WERI-Rb-1 (cell line): ENCODE results near the gene PCGF6.

ENCODE experiments used
- DNase-seq: peaks from one replicate; pipeline ENCODE4 v3.0.0-alpha.2; 2020
- H3K27ac ChIP-seq: fragments of 250-450 bp; sonication (Bioruptor Pico); 2 replicates; pipeline ENCODE4 v1.5.1; 2020; ENCODE audit warnings: mild to moderate bottlenecking, moderate library complexity
- H3K27me3 ChIP-seq: fragments of 250-450 bp; sonication (Bioruptor Pico); 2 replicates; pipeline ENCODE4 v1.5.1; 2021; ENCODE audit warnings: mild to moderate bottlenecking, low read depth, moderate library complexity; ENCODE audit not compliant: insufficient read depth, severe bottlenecking
- H3K36me3 ChIP-seq: fragments of 250-450 bp; sonication (Bioruptor Pico); 2 replicates; pipeline ENCODE4 v1.5.1; 2020; ENCODE audit warnings: mild to moderate bottlenecking, moderate library complexity
- H3K4me3 ChIP-seq: 2 replicates; pipeline ENCODE4 v1.5.1; 2011; ENCODE audit warnings: low read depth, mild to moderate bottlenecking, control low read depth, low read length
- H3K9me3 ChIP-seq: fragments of 250-450 bp; sonication (Bioruptor Pico); 2 replicates; pipeline ENCODE4 v1.5.1; 2021; ENCODE audit warnings: mild to moderate bottlenecking, moderate library complexity; ENCODE audit not compliant: severe bottlenecking
- TF ChIP-seq, protein P1 (sequence below): IDR thresholded peaks from 2 replicates; pipeline ENCODE4 v1.5.1; 2011; ENCODE audit warnings: low read depth, mild to moderate bottlenecking, control low read depth, inconsistent platforms, low read length

The PCGF6 gene, protein sequence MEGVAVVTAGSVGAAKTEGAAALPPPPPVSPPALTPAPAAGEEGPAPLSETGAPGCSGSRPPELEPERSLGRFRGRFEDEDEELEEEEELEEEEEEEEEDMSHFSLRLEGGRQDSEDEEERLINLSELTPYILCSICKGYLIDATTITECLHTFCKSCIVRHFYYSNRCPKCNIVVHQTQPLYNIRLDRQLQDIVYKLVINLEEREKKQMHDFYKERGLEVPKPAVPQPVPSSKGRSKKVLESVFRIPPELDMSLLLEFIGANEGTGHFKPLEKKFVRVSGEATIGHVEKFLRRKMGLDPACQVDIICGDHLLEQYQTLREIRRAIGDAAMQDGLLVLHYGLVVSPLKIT

GRCh38 chr10:103350517-103351260 is at the start of gene PCGF6:
Gene PCGF6 (minus strand): TSS chr10:103351140. CDS start chr10:103351066, 74 bp downstream.
- no peaks in the 10 kb centered on the region for H3K9me3 ChIP-seq
- H3K4me3 ChIP-seq, result peak within 1 kb of the TSS; percentile 93
- H3K36me3 ChIP-seq, result peaks cover 34% of the 10 kb centered on the region
- H3K27me3 ChIP-seq, result no peaks in the 10 kb centered on the region
- peak; percentile 90 for DNase-seq
- TF ChIP-seq, protein P1, sequence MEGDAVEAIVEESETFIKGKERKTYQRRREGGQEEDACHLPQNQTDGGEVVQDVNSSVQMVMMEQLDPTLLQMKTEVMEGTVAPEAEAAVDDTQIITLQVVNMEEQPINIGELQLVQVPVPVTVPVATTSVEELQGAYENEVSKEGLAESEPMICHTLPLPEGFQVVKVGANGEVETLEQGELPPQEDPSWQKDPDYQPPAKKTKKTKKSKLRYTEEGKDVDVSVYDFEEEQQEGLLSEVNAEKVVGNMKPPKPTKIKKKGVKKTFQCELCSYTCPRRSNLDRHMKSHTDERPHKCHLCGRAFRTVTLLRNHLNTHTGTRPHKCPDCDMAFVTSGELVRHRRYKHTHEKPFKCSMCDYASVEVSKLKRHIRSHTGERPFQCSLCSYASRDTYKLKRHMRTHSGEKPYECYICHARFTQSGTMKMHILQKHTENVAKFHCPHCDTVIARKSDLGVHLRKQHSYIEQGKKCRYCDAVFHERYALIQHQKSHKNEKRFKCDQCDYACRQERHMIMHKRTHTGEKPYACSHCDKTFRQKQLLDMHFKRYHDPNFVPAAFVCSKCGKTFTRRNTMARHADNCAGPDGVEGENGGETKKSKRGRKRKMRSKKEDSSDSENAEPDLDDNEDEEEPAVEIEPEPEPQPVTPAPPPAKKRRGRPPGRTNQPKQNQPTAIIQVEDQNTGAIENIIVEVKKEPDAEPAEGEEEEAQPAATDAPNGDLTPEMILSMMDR, result 0 out of 2 replicates have a peak, but pooled peaks have one; percentile 5
- peak within 1 kb of the TSS; percentile 92 for H3K27ac ChIP-seq

- peaks cover 53% of the 10 kb centered on the region for H3K36me3 ChIP-seq
- H3K4me3 ChIP-seq, result peak overlapping the region; percentile 90
- H3K27ac ChIP-seq, result peak overlapping the region; percentile 72
- H3K9me3 ChIP-seq, result no peaks in the 10 kb centered on the region
- TF ChIP-seq, protein P1, result no peak
- H3K27me3 ChIP-seq, result no peaks in the 10 kb centered on the region
- no peak for DNase-seq
These were observed 46.4 kb upstream of the PCGF6 start for GRCh38 chr10:103397191-103397825.

GRCh38 chr10:103396789-103397087 is 45.8 kb upstream of the PCGF6 start:
- no peaks in the 10 kb centered on the region for H3K9me3 ChIP-seq
- peak overlapping the region; percentile 90 for H3K4me3 ChIP-seq
- H3K27ac ChIP-seq, result peak overlapping the region; percentile 72
- peaks cover 52% of the 10 kb centered on the region for H3K36me3 ChIP-seq
- TF ChIP-seq, protein P1, result no peak
- no peaks in the 10 kb centered on the region for H3K27me3 ChIP-seq
- no peak for DNase-seq

DNA sequence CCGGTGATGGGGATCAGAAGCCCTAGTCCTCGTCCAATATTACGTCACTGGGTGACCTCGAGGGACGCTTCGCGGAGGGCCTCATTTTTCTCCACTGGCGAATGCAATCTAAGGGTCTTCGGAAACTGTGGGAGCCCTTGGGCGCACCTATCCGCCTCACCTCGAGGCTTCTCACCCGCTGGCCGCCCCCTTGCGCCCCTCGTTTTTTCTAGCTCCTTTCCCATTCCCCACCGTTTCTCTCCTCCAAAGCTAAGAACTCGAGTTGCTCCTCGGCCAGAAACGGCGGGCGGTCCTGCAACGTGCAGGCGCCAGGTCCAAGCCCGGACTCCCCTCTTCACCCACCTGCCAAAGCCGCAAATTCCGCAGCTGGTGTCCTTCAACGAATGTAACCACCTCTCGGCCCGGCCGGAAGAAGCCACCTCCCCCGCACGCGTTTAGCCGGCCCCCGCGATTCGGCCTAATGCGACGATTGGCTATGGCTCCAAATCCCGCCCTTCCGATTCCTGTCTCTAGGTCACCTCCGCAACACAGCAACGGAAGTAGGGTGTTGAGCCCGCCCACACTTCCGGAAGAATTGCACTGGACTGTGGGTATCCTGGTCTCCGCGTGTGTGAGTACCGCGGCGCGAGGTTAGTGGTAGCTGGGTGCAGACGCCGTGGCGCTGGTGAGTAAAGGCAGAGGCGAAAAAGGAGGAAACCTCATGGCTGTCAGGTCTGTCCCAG is 45.3 kb upstream of the PCGF6 start, which contains the start of the genes ATP5MK and PDCD11:
Gene ATP5MK (minus strand): TSS at position 409 of the 722 bp plus-strand sequence. CDS start 4,018 bp downstream, outside the sequence.
Gene PDCD11 (plus strand): TSS at position 560 of the 722 bp plus-strand sequence. CDS start 1,801 bp downstream, outside the sequence.
- H3K4me3 ChIP-seq, result peak within 1 kb of the TSS; percentile 90
- H3K27ac ChIP-seq, result peak within 1 kb of the TSS; percentile 87
- peaks cover 52% of the 10 kb centered on the region for H3K36me3 ChIP-seq
- H3K27me3 ChIP-seq, result no peaks in the 10 kb centered on the region
- no peaks in the 10 kb centered on the region for H3K9me3 ChIP-seq
- TF ChIP-seq, protein P1, result peak; percentile 50
- peak; percentile 97 for DNase-seq

GRCh38 chr10:103395754-103396066 is 44.8 kb upstream of the PCGF6 start:
- TF ChIP-seq, protein P1, result no peak
- peaks cover 53% of the 10 kb centered on the region for H3K36me3 ChIP-seq
- no peaks in the 10 kb centered on the region for H3K27me3 ChIP-seq
- DNase-seq, result no peak
- peak overlapping the region; percentile 87 for H3K27ac ChIP-seq
- peak overlapping the region; percentile 90 for H3K4me3 ChIP-seq
- H3K9me3 ChIP-seq, result no peaks in the 10 kb centered on the region
